Myocyte (in vitro differentiated cells): ENCODE measurements around the gene BMP6. TPM values are rescaled to one million over a fixed set of nuclear protein-coding genes. Genes with fewer than 3 reads are reported as not detected.

Source experiments
- DNase-seq: peaks from one replicate; pipeline ENCODE4 v3.0.0-alpha.2; 2012; ENCODE audit warnings: low read depth
- total RNA-seq: library from RNA; depleted of rRNA; stranded (reverse); fragments of >200 nt; gene quantifications from 2 replicates; pipeline ENCODE4 v1.2.3, GENCODE V29; 2014

Gene BMP6
- total RNA-seq, 1 donor from 2014 or later: 0.19 TPM

DNA sequence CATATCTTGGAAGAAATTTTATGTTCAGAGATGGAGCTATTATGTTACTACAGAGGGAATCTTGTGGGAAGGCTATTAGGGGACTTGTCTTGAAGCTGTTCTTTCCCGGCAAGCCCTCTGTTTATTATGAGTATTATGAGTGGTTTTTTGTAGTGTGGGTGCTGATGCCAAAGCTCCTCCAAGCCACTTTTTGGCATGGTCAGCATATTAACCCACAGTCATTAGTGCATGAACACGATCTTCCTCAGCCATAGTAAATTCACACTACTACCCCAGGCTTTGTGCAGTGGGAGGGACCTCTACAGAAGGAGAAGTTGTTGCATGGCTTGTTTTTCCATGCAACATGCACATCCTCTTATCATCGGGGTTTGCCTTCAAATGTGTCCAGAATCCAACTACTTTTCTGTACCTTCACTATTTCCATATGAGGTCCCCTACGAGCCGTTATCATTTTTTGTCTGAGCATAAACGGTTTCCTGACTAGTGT is 6.5 kb upstream of the BMP6 start:
- DNase-seq: no peak

- no peak for DNase-seq
These were observed 5.6 kb upstream of the BMP6 start for GRCh38 chr6:7720346-7720745.

GRCh38 chr6:7721649-7722048 is 4.2 kb upstream of the BMP6 start:
- DNase-seq: peak; percentile 38

DNA sequence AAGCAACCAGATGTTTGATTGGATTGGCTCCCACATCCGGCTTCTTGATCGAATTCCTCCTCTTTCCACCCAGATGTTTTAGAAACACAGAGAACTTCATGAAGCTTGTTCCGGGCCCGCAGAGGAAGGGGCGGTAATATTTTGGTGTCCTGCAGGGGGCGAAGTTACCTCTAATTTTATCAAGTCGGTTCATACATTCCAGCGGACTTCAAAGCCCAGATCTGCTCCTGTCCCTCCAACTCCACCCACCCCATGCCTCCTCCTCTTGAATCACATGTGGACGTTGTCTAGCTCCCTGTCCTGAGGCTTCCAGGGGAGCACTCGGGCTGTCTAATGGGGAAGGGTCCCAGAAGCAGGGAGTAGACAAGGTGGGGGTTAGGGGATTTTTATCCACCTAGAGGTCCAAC is 2.9 kb upstream of the BMP6 start:
- DNase-seq: peak; percentile 80

GRCh38 chr6:7723554-7723953 is 2.3 kb upstream of the BMP6 start:
- DNase-seq: no peak

- peak; percentile 89 for DNase-seq
These were observed 487 bp upstream of the BMP6 start for GRCh38 chr6:7725412-7725811.

DNA sequence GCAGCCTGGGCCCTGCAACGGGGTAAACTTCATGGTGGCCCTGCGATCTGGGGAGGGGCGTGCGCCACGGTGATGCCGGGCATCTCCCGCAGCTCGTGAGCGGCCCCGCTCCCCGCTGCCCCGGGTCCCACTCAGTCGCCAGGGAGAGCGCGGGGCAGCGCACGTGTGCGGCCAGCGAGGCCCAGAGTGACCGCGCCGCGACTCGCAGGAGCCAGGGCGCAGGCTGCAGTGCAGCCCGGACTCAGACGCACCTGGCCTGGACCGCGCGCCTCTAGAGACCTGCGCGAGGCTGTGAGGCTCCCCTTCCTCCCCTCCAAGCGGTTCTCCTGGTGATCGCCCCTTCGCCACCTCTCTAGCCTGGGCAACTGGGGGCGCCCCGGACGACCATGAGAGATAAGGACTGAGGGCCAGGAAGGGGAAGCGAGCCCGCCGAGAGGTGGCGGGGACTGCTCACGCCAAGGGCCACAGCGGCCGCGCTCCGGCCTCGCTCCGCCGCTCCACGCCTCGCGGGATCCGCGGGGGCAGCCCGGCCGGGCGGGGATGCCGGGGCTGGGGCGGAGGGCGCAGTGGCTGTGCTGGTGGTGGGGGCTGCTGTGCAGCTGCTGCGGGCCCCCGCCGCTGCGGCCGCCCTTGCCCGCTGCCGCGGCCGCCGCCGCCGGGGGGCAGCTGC is 652 bp downstream of the BMP6 start:
- DNase-seq: no peak

DNA sequence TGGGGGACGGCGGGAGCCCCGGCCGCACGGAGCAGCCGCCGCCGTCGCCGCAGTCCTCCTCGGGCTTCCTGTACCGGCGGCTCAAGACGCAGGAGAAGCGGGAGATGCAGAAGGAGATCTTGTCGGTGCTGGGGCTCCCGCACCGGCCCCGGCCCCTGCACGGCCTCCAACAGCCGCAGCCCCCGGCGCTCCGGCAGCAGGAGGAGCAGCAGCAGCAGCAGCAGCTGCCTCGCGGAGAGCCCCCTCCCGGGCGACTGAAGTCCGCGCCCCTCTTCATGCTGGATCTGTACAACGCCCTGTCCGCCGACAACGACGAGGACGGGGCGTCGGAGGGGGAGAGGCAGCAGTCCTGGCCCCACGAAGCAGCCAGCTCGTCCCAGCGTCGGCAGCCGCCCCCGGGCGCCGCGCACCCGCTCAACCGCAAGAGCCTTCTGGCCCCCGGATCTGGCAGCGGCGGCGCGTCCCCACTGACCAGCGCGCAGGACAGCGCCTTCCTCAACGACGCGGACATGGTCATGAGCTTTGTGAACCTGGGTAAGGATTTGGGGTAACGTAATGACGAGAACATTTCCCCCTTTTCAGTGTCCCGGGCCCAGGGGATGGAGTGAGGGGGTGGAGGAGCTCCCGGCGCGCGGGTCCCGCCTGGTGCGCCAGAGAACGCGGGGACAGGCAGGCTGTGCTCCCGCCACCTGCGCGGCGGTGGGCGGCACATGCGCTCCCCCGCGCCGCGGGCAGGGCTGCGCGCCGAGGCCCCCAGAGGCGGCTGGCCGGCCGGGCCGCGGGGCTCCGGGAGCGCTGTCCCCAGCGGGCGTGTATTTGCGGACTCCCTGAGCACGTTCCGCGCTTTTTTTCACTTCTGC is 1.4 kb downstream of the BMP6 start:
- DNase-seq: peak; percentile 8

- peak; percentile 38 for DNase-seq
These were observed 2.3 kb downstream of the BMP6 start for GRCh38 chr6:7727946-7728854.

DNA sequence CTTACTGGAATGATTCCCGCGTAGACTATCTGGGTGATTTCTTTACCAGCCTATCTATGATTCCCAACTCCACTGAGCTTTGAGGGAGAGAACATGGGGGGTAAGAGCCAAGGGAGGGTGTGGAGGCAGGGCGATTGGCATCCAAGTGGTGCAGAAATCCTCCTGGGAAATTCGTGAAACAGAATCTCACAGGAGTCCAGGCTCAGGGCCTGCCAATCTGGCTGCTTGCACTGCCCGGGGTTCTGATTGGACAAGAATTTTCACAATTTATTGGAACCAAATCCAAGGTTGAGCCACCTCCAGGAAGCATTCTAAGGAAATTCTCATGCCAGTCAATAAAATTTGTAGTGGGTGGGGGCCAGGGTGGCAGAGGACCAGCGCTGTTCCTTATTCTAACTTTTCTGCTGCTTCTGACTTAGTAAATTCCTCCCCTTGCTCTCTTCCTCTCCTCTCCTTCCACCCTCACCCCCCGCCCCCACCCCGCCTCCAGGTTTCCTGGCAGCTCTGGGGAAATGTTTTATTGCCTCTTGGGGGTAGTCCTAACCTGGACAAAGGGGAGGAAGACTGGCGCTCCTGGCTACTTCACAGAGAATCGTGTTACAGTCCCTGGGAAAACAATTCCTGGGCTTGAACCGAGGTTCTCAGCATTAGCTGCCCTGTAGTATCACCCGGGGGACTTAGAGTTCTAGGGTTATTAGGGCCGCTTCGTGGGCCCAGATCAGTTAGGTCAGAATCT is 3.1 kb downstream of the BMP6 start:
- DNase-seq: no peak

GRCh38 chr6:7730001-7730783 is 4.3 kb downstream of the BMP6 start:
- DNase-seq: no peak

GRCh38 chr6:7730784-7731227 is 4.9 kb downstream of the BMP6 start:
- peak; percentile 20 for DNase-seq

DNA sequence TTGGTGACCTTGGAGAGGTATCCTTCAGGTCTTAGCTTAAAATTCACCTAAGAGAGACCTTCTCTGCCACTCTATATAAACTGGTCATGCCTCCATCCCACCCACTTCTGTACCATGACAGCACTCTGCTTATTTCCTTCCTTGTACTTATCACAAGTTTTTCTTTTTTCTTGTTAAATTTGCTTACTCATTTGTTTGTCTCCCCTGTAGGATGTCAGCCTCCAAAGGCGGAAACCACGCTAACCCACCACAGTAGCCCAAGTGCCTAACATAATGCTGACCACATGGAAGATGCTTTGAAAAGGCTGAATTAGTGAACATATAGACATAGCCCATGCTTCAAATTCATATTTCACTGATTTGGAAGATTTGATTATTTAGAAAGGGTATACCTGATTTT is 5.4 kb downstream of the BMP6 start:
- DNase-seq: no peak

DNA sequence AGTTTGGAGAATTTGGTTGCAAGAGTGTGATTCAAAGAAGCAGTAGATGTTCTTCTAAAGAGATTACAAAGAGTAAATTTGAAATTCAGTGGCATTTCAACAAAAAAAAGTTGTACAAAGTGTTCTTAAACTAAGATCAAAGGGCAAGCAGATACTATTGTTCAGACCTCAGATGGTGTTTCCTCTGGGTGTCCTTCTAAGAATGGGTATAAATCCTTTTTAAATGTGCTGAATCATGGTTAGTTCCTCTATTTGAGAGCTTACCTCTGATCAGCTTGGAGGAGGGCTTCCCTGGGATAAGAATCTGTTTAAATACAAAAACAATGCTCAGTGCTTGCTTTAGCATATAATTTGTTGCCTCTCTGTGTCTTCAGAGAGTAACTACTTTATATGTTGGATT is 6.3 kb downstream of the BMP6 start:
- DNase-seq: no peak

DNA sequence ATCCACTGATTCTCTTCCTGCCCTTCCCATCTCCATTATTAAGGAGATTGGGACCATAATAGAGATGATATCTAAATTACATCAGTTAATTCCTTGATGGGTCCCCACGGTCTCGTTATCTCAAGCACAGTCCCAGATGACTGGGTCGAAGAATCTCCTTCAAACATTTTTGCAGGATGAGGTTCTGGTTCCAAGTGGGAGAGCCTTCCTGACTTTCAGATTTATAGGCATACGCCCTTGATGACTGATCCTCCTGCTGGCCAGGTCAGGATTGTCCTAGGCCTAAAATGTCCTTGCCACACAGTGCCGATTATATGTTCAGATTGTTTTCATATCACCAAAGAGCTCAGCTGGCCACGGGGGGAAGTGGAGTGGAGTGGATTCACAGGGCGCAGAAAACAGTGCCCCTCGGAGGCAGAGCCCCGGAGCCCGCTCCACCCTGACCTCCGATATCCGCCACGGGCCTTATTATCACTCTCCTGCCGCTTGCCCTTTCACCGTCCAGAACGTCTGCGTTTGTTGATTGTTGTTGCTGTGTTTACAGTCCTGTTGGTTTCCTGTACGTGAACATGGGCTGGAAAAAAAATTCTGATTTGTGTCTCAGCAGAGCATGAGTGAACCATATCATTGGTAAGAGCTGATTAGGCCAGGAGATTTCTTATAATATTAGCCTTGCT is 8.9 kb downstream of the BMP6 start:
- DNase-seq: no peak

DNA sequence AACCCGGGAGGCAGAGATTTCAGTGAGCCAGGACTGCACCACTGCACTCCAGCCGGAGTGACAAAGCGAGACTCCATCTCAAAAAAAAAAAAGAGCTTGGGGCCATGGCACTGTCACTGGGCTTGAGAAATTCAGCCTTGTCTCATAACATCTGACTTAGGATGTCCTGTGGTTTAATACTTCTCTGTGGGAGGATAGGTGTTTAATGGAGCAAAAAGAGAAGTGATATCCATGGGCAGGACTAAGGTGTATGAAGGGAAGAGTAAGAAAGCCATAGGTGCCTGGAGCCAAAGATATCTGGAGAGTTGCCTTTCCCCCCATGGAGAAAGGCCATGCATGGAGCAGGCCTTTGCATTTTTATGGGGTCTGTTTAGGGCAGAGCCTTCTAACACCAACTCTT is 11.2 kb downstream of the BMP6 start:
- DNase-seq: no peak

DNA sequence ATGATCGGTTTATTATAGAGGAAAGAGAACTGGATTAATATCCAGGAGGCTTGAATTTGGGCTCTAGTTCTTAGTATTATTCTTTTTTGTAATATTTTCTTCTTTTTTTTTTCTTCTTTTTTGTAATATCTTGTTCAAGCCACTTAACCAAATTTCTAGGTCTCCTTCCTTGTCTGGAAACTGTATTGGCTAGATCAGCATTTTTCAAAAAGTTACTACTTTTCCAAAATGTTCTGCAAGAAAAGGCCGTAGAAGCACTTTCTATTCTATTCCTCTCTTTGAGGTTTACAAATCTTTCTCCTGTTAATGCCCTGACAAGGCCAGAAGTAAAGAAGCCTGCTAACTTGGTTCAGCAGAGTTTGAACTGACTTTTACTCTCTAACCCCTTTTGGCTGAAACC is 12.0 kb downstream of the BMP6 start:
- DNase-seq: no peak

DNA sequence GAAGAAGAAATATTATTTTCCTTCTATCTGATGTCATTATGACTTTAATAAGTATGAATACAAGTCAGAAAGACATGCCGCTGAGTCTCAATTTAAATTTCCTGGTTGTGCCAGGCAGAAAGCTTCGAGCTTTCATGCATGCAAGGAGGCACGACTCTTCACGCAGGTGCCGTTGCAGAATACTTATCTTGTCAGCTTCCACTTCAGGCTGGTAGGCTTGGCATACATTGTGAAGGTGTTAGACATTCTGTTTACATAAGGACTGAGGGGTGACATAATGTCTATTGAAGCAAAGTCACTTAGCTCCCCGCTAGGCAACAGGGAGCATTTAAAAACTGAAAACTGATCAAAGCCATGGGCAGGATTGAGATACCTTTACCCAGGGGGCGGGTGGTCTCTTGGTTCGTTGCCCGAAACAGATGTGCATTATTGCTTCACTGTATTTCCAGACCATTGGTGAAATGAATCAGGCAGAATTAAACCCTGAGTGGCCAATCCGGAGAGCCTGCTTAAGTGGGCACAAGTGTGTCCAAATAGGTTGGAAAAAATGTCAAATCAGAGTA is 16.4 kb downstream of the BMP6 start:
- DNase-seq: no peak

- DNase-seq: no peak
These were observed 20.0 kb downstream of the BMP6 start for GRCh38 chr6:7745942-7746341.
